H9 (cell line): ENCODE data around the gene HS6ST2. TPM values are rescaled to one million over a fixed set of nuclear protein-coding genes. Genes with fewer than 3 reads are reported as not detected.

Experiments
- DNase-seq: peaks from one replicate; pipeline ENCODE4 v3.0.0-alpha.2; 2017
- H2AFZ ChIP-seq: one replicate; pipeline ENCODE4 v1.6.1; 2013; ENCODE audit warnings: mild to moderate bottlenecking, low read length, control low read depth, moderate library complexity
- H2AK5ac ChIP-seq: 2 replicates; pipeline ENCODE4 v1.6.1; 2013; ENCODE audit warnings: low read length, control low read depth, mixed read lengths; ENCODE audit not compliant: insufficient read length
- H2BK120ac ChIP-seq: one replicate; pipeline ENCODE4 v1.6.1; 2013; ENCODE audit warnings: low read depth, mild to moderate bottlenecking, low read length, control low read depth, inconsistent platforms; ENCODE audit not compliant: poor library complexity, severe bottlenecking
- H2BK12ac ChIP-seq: 2 replicates; pipeline ENCODE4 v1.6.1; 2013; ENCODE audit warnings: low read length, control low read depth, mixed read lengths, low read depth; ENCODE audit not compliant: insufficient read length
- H2BK15ac ChIP-seq: 2 replicates; pipeline ENCODE4 v1.6.1; 2013; ENCODE audit warnings: low read depth, low read length, control low read depth
- H2BK20ac ChIP-seq: one replicate; pipeline ENCODE4 v1.6.1; 2013; ENCODE audit warnings: low read depth, mild to moderate bottlenecking, low read length, control low read depth, inconsistent platforms; ENCODE audit not compliant: poor library complexity, severe bottlenecking
- H2BK5ac ChIP-seq: 2 replicates; pipeline ENCODE4 v1.6.1; 2013; ENCODE audit warnings: low read length, control low read depth, mixed read lengths; ENCODE audit not compliant: insufficient read length
- H3K14ac ChIP-seq: 2 replicates; pipeline ENCODE4 v1.6.1; 2013; ENCODE audit warnings: low read length, control low read depth; ENCODE audit not compliant: insufficient read depth
- H3K18ac ChIP-seq: 2 replicates; pipeline ENCODE4 v1.6.1; 2013; ENCODE audit warnings: low read depth, mild to moderate bottlenecking, mixed read lengths, low read length, control low read depth; ENCODE audit not compliant: insufficient read length
- H3K23ac ChIP-seq: 2 replicates; pipeline ENCODE4 v1.6.1; 2013; ENCODE audit warnings: low read length, control low read depth, mixed read lengths, low read depth; ENCODE audit not compliant: insufficient read length
- H3K23me2 ChIP-seq: 2 replicates; pipeline ENCODE4 v1.6.1; 2013; ENCODE audit warnings: low read depth, mild to moderate bottlenecking, mixed read lengths, low read length, control low read depth; ENCODE audit not compliant: insufficient read length, poor library complexity, severe bottlenecking
- H3K27ac ChIP-seq: 2 replicates; pipeline ENCODE4 v1.5.1; 2013; ENCODE audit warnings: low read length, control low read depth, mixed read lengths, low read depth; ENCODE audit not compliant: insufficient read length
- H3K27me3 ChIP-seq: 2 replicates; pipeline ENCODE4 v1.6.1; 2013; ENCODE audit warnings: low read length, control low read depth, inconsistent platforms; ENCODE audit not compliant: insufficient read depth
- H3K4ac ChIP-seq: 2 replicates; pipeline ENCODE4 v1.6.1; 2013; ENCODE audit warnings: low read depth, mild to moderate bottlenecking, control low read depth, inconsistent platforms, low read length, moderate library complexity
- H3K4me1 ChIP-seq: 2 replicates; pipeline ENCODE4 v1.6.1; 2013; ENCODE audit warnings: low read length, control low read depth, inconsistent platforms; ENCODE audit not compliant: insufficient read depth
- H3K4me2 ChIP-seq: 2 replicates; pipeline ENCODE4 v1.6.1; 2013; ENCODE audit warnings: low read length, control low read depth, mixed read lengths; ENCODE audit not compliant: insufficient read length, insufficient read depth
- H3K56ac ChIP-seq: 2 replicates; pipeline ENCODE4 v1.6.1; 2013; ENCODE audit warnings: low read depth, mild to moderate bottlenecking, mixed read lengths, low read length, control low read depth; ENCODE audit not compliant: insufficient read length
- H3K79me1 ChIP-seq: 2 replicates; pipeline ENCODE4 v1.6.1; 2013; ENCODE audit warnings: low read depth, mild to moderate bottlenecking, moderate library complexity, low read length, control low read depth, inconsistent platforms; ENCODE audit not compliant: insufficient read depth, poor library complexity, severe bottlenecking
- H3K79me2 ChIP-seq: 2 replicates; pipeline ENCODE4 v1.6.1; 2013; ENCODE audit warnings: low read length, control low read depth, inconsistent platforms; ENCODE audit not compliant: insufficient read depth
- H3K9ac ChIP-seq: 2 replicates; pipeline ENCODE4 v1.6.1; 2013; ENCODE audit warnings: low read length, control low read depth, mixed read lengths; ENCODE audit not compliant: insufficient read length; ENCODE audit errors: extremely low read depth
- H3K9me3 ChIP-seq: one replicate; pipeline ENCODE4 v1.6.1; 2013; ENCODE audit warnings: low read depth, low read length, inconsistent platforms; ENCODE audit not compliant: control insufficient read depth
- H3T11ph ChIP-seq: one replicate; pipeline ENCODE4 v1.6.1; 2013; ENCODE audit warnings: mild to moderate bottlenecking, low read length, control low read depth, inconsistent platforms
- H4K20me1 ChIP-seq: one replicate; pipeline ENCODE4 v1.6.1; 2013; ENCODE audit not compliant: control insufficient read depth, insufficient read length, insufficient read depth
- H4K5ac ChIP-seq: 2 replicates; pipeline ENCODE4 v1.6.1; 2013; ENCODE audit warnings: low read depth, mild to moderate bottlenecking, mixed read lengths, low read length, control low read depth; ENCODE audit not compliant: insufficient read length
- H4K8ac ChIP-seq: replicated peaks from 2 replicates; pipeline ENCODE4 v1.6.1; 2013; ENCODE audit warnings: low read length, control low read depth, mixed read lengths, low read depth; ENCODE audit not compliant: insufficient read length
- H4K91ac ChIP-seq: 2 replicates; pipeline ENCODE4 v1.6.1; 2013; ENCODE audit warnings: low read depth, mild to moderate bottlenecking, moderate library complexity, mixed read lengths, low read length, control low read depth; ENCODE audit not compliant: insufficient read length
- H3K27ac Mint-ChIP-seq, 3 experiments: 2 replicates in 2 of 3; 3 replicates in 1 of 3; pipeline ENCODE4 v1.8.0; 2020 to 2021; ENCODE audit warnings: mixed read lengths in 3 of 3, mild to moderate bottlenecking in 1 of 3, moderate library complexity in 1 of 3
- H3K27me3 Mint-ChIP-seq: 2 replicates; pipeline ENCODE4 v1.8.0; 2021; ENCODE audit warnings: low read depth, mild to moderate bottlenecking, moderate library complexity, mixed read lengths
- H3K36me3 Mint-ChIP-seq, 3 experiments: 2 replicates in 2 of 3; 3 replicates in 1 of 3; pipeline ENCODE4 v1.8.0; 2020 to 2021; ENCODE audit warnings: low read depth in 3 of 3, mixed read lengths in 3 of 3; ENCODE audit not compliant: insufficient read depth in 1 of 3
- H3K4me1 Mint-ChIP-seq, 2 experiments: 2 replicates each; pipeline ENCODE4 v1.8.0; 2020; ENCODE audit warnings: mixed read lengths in 2 of 2
- H3K4me3 Mint-ChIP-seq, 2 experiments: 2 replicates in 1 of 2; 3 replicates in 1 of 2; pipeline ENCODE4 v1.8.0; 2020 to 2021; ENCODE audit warnings: mild to moderate bottlenecking in 2 of 2, mixed read lengths in 2 of 2, moderate library complexity in 1 of 2
- H3K9me3 Mint-ChIP-seq, 2 experiments: 2 replicates in 1 of 2; 3 replicates in 1 of 2; pipeline ENCODE4 v1.8.0; 2020; ENCODE audit warnings: mild to moderate bottlenecking in 2 of 2, mixed read lengths in 2 of 2, moderate library complexity in 1 of 2
- WGBS: extraction: QIAGEN DNeasy Blood & Tissue Kit; methylation state at CpG from one replicate; pipeline ENCODE4 v1.1.7; 2013; ENCODE audit warnings: missing lambda C conversion rate, low lambda C conversion rate, mixed read lengths; ENCODE audit not compliant: insufficient read length; ENCODE audit errors: extremely low coverage; 5-methylcytosine and 5-hydroxymethylcytosine counted together
- total RNA-seq: library from RNA; stranded (reverse); gene quantifications from 2 replicates; pipeline ENCODE4 v1.2.1, GENCODE V29; 2021
- TF ChIP-seq, protein P1 (sequence below): fragments of 200-600 bp; sonication (generic); conservative IDR thresholded peaks from 3 replicates; pipeline ENCODE4 v1.8.0; 2021; ENCODE audit warnings: antibody characterized with exemption, mild to moderate bottlenecking

Gene HS6ST2
- total RNA-seq, 1 experiment from 2014 or later, result 4.8 TPM

DNA sequence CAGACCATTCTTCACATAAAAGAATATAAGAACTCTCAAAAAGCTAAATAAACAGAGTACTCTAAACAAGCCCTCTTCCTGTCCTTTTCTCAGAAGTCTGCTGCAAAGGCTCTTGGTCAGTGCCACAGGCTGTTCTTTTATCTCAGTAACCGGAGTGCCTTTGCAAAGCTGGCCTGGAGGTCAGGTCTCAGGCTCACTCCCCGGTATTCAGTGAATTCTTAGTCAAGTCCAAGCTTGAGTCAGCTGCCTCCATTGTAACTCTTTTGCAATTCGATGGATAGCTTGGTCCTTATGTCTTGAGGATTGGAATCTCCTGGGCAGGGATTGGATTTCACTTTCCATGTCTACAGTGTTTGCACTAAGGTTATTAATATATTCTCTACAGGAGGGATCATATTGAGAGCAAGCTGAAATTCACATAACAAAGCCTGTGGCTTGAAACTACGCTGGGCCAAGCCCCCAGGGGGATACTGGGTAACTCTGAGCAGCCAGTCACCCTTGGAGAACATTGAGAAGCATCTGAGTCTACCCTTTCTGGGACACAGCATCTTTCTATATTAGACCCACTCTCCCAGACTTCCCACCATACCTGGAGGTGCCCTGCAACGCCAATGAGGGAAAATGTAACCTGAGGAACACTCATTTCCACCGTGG, 10.0 kb upstream of the HS6ST2 start:
- Histone ChIP-seq H3K79me1 (no peaks in the 10 kb centered on the region), H3K4ac (no peak overlapping the region), H2BK15ac (no peak overlapping the region), H2AK5ac (no peak overlapping the region), H3K14ac (no peak overlapping the region), H2BK5ac (no peak overlapping the region), H3K23me2 (no peaks in the 10 kb centered on the region), H4K20me1 (no peaks in the 10 kb centered on the region), H2BK120ac (no peak overlapping the region), H3K18ac (no peak overlapping the region), H4K8ac (no peak overlapping the region), H3T11ph (no peak overlapping the region), H3K27ac (no peak overlapping the region), H4K91ac (no peak overlapping the region), H3K79me2 (no peaks in the 10 kb centered on the region), H2BK12ac (no peak overlapping the region), H3K9ac (no peak overlapping the region), H4K5ac (no peak overlapping the region), H2AFZ (no peak overlapping the region), H3K27me3 (no peaks in the 10 kb centered on the region), H3K23ac (no peak overlapping the region), H3K9me3 (no peaks in the 10 kb centered on the region), H3K56ac (no peak overlapping the region), H3K4me1 (0 out of 2 replicates have a peak, but pooled peaks cover 2% of the 10 kb centered on the region), H3K4me2 (no peak overlapping the region), H2BK20ac (no peak overlapping the region)
- TF ChIP-seq, protein P1, sequence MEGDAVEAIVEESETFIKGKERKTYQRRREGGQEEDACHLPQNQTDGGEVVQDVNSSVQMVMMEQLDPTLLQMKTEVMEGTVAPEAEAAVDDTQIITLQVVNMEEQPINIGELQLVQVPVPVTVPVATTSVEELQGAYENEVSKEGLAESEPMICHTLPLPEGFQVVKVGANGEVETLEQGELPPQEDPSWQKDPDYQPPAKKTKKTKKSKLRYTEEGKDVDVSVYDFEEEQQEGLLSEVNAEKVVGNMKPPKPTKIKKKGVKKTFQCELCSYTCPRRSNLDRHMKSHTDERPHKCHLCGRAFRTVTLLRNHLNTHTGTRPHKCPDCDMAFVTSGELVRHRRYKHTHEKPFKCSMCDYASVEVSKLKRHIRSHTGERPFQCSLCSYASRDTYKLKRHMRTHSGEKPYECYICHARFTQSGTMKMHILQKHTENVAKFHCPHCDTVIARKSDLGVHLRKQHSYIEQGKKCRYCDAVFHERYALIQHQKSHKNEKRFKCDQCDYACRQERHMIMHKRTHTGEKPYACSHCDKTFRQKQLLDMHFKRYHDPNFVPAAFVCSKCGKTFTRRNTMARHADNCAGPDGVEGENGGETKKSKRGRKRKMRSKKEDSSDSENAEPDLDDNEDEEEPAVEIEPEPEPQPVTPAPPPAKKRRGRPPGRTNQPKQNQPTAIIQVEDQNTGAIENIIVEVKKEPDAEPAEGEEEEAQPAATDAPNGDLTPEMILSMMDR, result no peak
- H3K9me3 Mint-ChIP-seq, result no peaks in the 10 kb centered on the region
- peaks cover 19% of the 10 kb centered on the region for H3K27me3 Mint-ChIP-seq
- peaks cover 11 to 12% of the 10 kb centered on the region in 2 experiments for H3K4me1 Mint-ChIP-seq
- DNase-seq, result no peak
- no peaks in the 10 kb centered on the region for H3K36me3 Mint-ChIP-seq
- no peak overlapping the region for H3K27ac Mint-ChIP-seq
- no peak overlapping the region for H3K4me3 Mint-ChIP-seq
- no CpG with 5 or more reads among the region's 6 CpGs for WGBS
